ENCODE data around the gene SMAD2. TPM values are rescaled to one million over a fixed set of nuclear protein-coding genes. Genes with fewer than 3 reads are reported as not detected.
A peak's percentile ranks its signal among the peaks of the same experiment; 100 is the strongest.

SMAD2 gene
- total RNA-seq, 1 donor from 2014 or later: 76.6 TPM

GRCh38 chr18:47821314-47821713, 109.1 kb downstream of the SMAD2 start:
- DNase-seq (ENCODE audit: low read depth): no peak
- no peak for TF ChIP-seq CTCF (IDR thresholded peaks at IDR 0.05; ENCODE audit: insufficient read depth, low read length, severe bottlenecking)
- no peak for FAIRE-seq
- Histone ChIP-seq H3K4me3 (ENCODE audit: low read depth, low read length) (no peak overlapping the region), H3K36me3 (ENCODE audit: control insufficient read depth, insufficient read depth, low read length) (no peaks in the 10 kb centered on the region), H3K27me3 (ENCODE audit: control insufficient read depth, insufficient read depth, low read length) (no peaks in the 10 kb centered on the region)

- no peak for FAIRE-seq
- H3K36me3 ChIP-seq (ENCODE audit: control insufficient read depth, insufficient read depth, low read length): no peaks in the 10 kb centered on the region
- H3K27me3 ChIP-seq (ENCODE audit: control insufficient read depth, insufficient read depth, low read length): no peaks in the 10 kb centered on the region
- TF ChIP-seq CTCF (IDR thresholded peaks at IDR 0.05; ENCODE audit: insufficient read depth, low read length, severe bottlenecking): no peak
- no peak overlapping the region for H3K4me3 ChIP-seq (ENCODE audit: low read depth, low read length)
- DNase-seq (ENCODE audit: low read depth): no peak
Measured at GRCh38 chr18:47817795-47818077, 112.7 kb downstream of the SMAD2 start.

- no peak for TF ChIP-seq CTCF (IDR thresholded peaks at IDR 0.05; ENCODE audit: insufficient read depth, low read length, severe bottlenecking)
- H3K27me3 ChIP-seq (ENCODE audit: control insufficient read depth, insufficient read depth, low read length): no peaks in the 10 kb centered on the region
- no peaks in the 10 kb centered on the region for H3K36me3 ChIP-seq (ENCODE audit: control insufficient read depth, insufficient read depth, low read length)
- DNase-seq (ENCODE audit: low read depth) (no peak), FAIRE-seq (no peak)
- no peak overlapping the region for H3K4me3 ChIP-seq (ENCODE audit: low read depth, low read length)
Measured at GRCh38 chr18:47817017-47817794, 113.3 kb downstream of the SMAD2 start.

GRCh38 chr18:47815486-47816270, 114.8 kb downstream of the SMAD2 start:
- no peak for TF ChIP-seq CTCF (IDR thresholded peaks at IDR 0.05; ENCODE audit: insufficient read depth, low read length, severe bottlenecking)
- H3K36me3 ChIP-seq (ENCODE audit: control insufficient read depth, insufficient read depth, low read length): no peaks in the 10 kb centered on the region
- no peak for DNase-seq (ENCODE audit: low read depth)
- H3K27me3 ChIP-seq (ENCODE audit: control insufficient read depth, insufficient read depth, low read length): no peaks in the 10 kb centered on the region
- no peak overlapping the region for H3K4me3 ChIP-seq (ENCODE audit: low read depth, low read length)
- FAIRE-seq: peak; percentile 68

GRCh38 chr18:47809420-47809819, 121.0 kb downstream of the SMAD2 start:
- FAIRE-seq: no peak
- TF ChIP-seq CTCF (IDR thresholded peaks at IDR 0.05; ENCODE audit: insufficient read depth, low read length, severe bottlenecking): no peak
- Histone ChIP-seq H3K36me3 (ENCODE audit: control insufficient read depth, insufficient read depth, low read length) (no peaks in the 10 kb centered on the region), H3K4me3 (ENCODE audit: low read depth, low read length) (no peak overlapping the region), H3K27me3 (ENCODE audit: control insufficient read depth, insufficient read depth, low read length) (no peaks in the 10 kb centered on the region)
- DNase-seq (ENCODE audit: low read depth): no peak

Measured in bronchial epithelial cell (primary cell).